GM12865 (cell line): ENCODE results near the gene NPM1.
A peak's percentile ranks its signal among the peaks of the same experiment; 100 is the strongest.

Source experiments
- DNase-seq: peaks from one replicate; pipeline ENCODE4 v3.0.0; 2010; ENCODE audit warnings: low read depth
- H3K4me3 ChIP-seq: 2 replicates; pipeline ENCODE4 v1.5.1; 2011; ENCODE audit warnings: mild to moderate bottlenecking, low read depth, low read length, control low read depth
- CTCF ChIP-seq: IDR thresholded peaks from 2 replicates; pipeline ENCODE4 v1.5.1; 2011; ENCODE audit warnings: low read length, control low read depth, low read depth, inconsistent platforms; ENCODE audit not compliant: insufficient read depth; ENCODE audit errors: missing control alignments

NPM1 gene

DNA sequence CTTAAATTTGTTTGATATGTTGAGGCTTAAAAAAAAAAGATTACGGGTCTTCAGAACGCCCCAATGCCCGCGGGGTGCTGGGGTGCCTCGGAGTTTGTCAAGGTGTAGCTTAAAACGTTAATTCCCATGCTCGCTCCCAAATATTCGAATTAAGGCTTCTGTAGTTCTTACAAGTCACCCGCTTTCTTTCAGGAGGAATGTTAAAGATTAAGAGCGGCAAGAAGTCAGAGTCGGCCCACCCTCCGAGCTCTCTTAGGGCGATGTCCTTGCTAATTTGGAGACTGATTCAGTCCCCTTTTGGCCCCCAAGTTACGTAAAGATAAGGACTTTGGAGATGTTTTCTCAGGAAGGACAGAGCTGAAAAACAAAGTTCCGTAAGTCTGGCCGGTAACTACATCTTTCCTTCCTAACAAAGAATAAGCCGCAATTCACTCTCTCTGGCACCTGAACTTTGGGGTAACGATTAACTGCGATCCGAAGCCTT, 746 bp upstream of the NPM1 start:
- peak overlapping the region; percentile 85 for H3K4me3 ChIP-seq
- TF ChIP-seq CTCF: no peak
- DNase-seq: peak; percentile 35

GRCh38 chr5:171387970-171388815, 544 bp downstream of the NPM1 start:
- DNase-seq: peak; percentile 93
- no peak for TF ChIP-seq CTCF
- peak overlapping the region; percentile 90 for H3K4me3 ChIP-seq

GRCh38 chr5:171388816-171389168, 1.1 kb downstream of the NPM1 start:
- peak; percentile 56 for DNase-seq
- TF ChIP-seq CTCF: no peak
- H3K4me3 ChIP-seq: peak overlapping the region; percentile 90

GRCh38 chr5:171390883-171391677, 3.4 kb downstream of the NPM1 start:
- no peak for DNase-seq
- H3K4me3 ChIP-seq: peak overlapping the region; percentile 90
- TF ChIP-seq CTCF: no peak

GRCh38 chr5:171391996-171392577, 4.4 kb downstream of the NPM1 start:
- no peak for TF ChIP-seq CTCF
- DNase-seq: no peak
- H3K4me3 ChIP-seq: peak overlapping the region; percentile 90

DNA sequence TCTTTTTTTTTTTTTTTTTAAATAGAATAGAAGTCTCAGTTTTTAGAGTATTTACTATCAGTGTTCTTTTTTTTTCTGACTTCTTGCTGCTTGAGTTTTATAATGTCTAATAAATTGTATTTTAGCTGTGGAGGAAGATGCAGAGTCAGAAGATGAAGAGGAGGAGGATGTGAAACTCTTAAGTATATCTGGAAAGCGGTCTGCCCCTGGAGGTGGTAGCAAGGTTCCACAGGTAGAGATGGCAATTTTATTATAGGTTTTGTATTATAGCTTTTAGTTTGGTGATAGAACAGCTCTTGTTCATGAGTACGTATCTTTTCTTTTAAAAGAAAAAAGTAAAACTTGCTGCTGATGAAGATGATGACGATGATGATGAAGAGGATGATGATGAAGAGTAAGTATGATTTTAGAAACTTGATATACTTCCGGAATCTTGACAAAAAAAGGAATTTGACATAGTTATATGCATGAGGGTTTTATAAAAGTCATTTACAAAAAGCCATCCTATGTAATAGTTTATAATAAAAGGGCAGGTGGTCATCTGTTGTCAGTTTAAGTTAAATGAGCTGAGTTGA, 5.0 kb downstream of the NPM1 start:
- DNase-seq: no peak
- H3K4me3 ChIP-seq: no peak overlapping the region
- TF ChIP-seq CTCF: no peak
